Endothelial cell (in vitro differentiated cells): ENCODE data around the gene AGMAT. TPM values are rescaled to one million over a fixed set of nuclear protein-coding genes. Genes with fewer than 3 reads are reported as not detected.
A peak's percentile ranks its signal among the peaks of the same experiment; 100 is the strongest.

ENCODE experiments used
- DNase-seq: peaks from one replicate; pipeline ENCODE4 v3.0.0; 2021; ENCODE audit warnings: low spot score
- H3K27ac Mint-ChIP-seq: one replicate; pipeline ENCODE4 v1.8.0; 2021; ENCODE audit warnings: mixed read lengths, inconsistent platforms; ENCODE audit not compliant: unreplicated experiment
- H3K27me3 Mint-ChIP-seq: one replicate; pipeline ENCODE4 v1.8.0; 2021; ENCODE audit warnings: mild to moderate bottlenecking, moderate library complexity, mixed read lengths, inconsistent platforms; ENCODE audit not compliant: unreplicated experiment
- H3K36me3 Mint-ChIP-seq: one replicate; pipeline ENCODE4 v1.8.0; 2021; ENCODE audit warnings: mild to moderate bottlenecking, low read depth, mixed read lengths, inconsistent platforms; ENCODE audit not compliant: unreplicated experiment
- H3K4me1 Mint-ChIP-seq: one replicate; pipeline ENCODE4 v1.8.0; 2021; ENCODE audit warnings: mild to moderate bottlenecking, mixed read lengths, inconsistent platforms; ENCODE audit not compliant: unreplicated experiment
- H3K4me3 Mint-ChIP-seq: one replicate; pipeline ENCODE4 v1.8.0; 2021; ENCODE audit warnings: mild to moderate bottlenecking, mixed read lengths, inconsistent platforms; ENCODE audit not compliant: unreplicated experiment
- H3K9me3 Mint-ChIP-seq: one replicate; pipeline ENCODE4 v1.8.0; 2021; ENCODE audit warnings: mixed read lengths, inconsistent platforms; ENCODE audit not compliant: unreplicated experiment
- CTCF ChIP-seq: fragments of 200-600 bp; sonication (generic); IDR thresholded peaks from one replicate; pipeline ENCODE4 v1.5.0; 2021; ENCODE audit warnings: antibody characterized with exemption; ENCODE audit not compliant: unreplicated experiment
- total RNA-seq: library from RNA; stranded (reverse); fragmentation: NEBNext Ultra II Directional; extraction: Animal tissue kit (Norgen Biotek cat#: 25700); gene quantifications from one replicate; pipeline ENCODE4 v1.2.1, GENCODE V29; 2021; ENCODE audit not compliant: unreplicated experiment

The AGMAT gene
- total RNA-seq, 1 donor from 2014 or later: 0.18 TPM

GRCh38 chr1:15524283-15525049 is 60.4 kb downstream of the AGMAT start:
- no peak for TF ChIP-seq CTCF
- Mint-ChIP-seq H3K36me3 (peaks cover 1% of the 10 kb centered on the region), H3K9me3 (no peaks in the 10 kb centered on the region), H3K27ac (peak overlapping the region; percentile 94), H3K4me1 (peaks cover 26% of the 10 kb centered on the region), H3K4me3 (peak overlapping the region; percentile 93), H3K27me3 (peaks cover 16% of the 10 kb centered on the region)
- DNase-seq: peak; percentile 100

GRCh38 chr1:15524021-15524282 is 60.9 kb downstream of the AGMAT start, which contains the start of gene CASP9:
TSS of gene CASP9 (minus strand) at chr1:15524215. CDS start at chr1:15524200, 15 bp downstream.
- peaks cover 3% of the 10 kb centered on the region for H3K36me3 Mint-ChIP-seq
- TF ChIP-seq CTCF: no peak
- peak within 1 kb of the TSS; percentile 93 for H3K4me3 Mint-ChIP-seq

GRCh38 chr1:15523104-15524020 is 61.5 kb downstream of the AGMAT start:
- Mint-ChIP-seq H3K27ac (peak overlapping the region; percentile 9), H3K4me3 (peak overlapping the region; percentile 93), H3K27me3 (peaks cover 16% of the 10 kb centered on the region), H3K36me3 (peaks cover 3% of the 10 kb centered on the region), H3K4me1 (peaks cover 26% of the 10 kb centered on the region), H3K9me3 (no peaks in the 10 kb centered on the region)
- no peak for DNase-seq
- TF ChIP-seq CTCF: no peak

More at GRCh38 chr1:15524021-15524282, 60.9 kb downstream of the AGMAT start, which contains the start of gene CASP9:
- DNase-seq: no peak
- H3K4me1 Mint-ChIP-seq: peaks cover 26% of the 10 kb centered on the region
- no peaks in the 10 kb centered on the region for H3K9me3 Mint-ChIP-seq
- H3K27ac Mint-ChIP-seq: peak within 1 kb of the TSS; percentile 94
- H3K27me3 Mint-ChIP-seq: peaks cover 16% of the 10 kb centered on the region

GRCh38 chr1:15522551-15522950 is 62.3 kb downstream of the AGMAT start:
- Mint-ChIP-seq H3K4me3 (no peak overlapping the region), H3K4me1 (peaks cover 24% of the 10 kb centered on the region), H3K27ac (no peak overlapping the region), H3K9me3 (no peaks in the 10 kb centered on the region), H3K27me3 (peaks cover 14% of the 10 kb centered on the region), H3K36me3 (peaks cover 3% of the 10 kb centered on the region)
- TF ChIP-seq CTCF: no peak
- no peak for DNase-seq

Other genes starting within 250 kb of the AGMAT start
- 6.6 TPM for gene EFHD2, start 175.2 kb downstream of the AGMAT start, total RNA-seq
- gene CTRC, start 146.6 kb downstream of the AGMAT start, total RNA-seq: not detected
- gene CELA2A, start 128.3 kb downstream of the AGMAT start, total RNA-seq: not detected
- not detected for gene CELA2B, start 108.9 kb downstream of the AGMAT start, total RNA-seq
- gene CASP9, start 60.8 kb downstream of the AGMAT start, total RNA-seq: 12.0 TPM
- 19.9 TPM for gene DNAJC16, start 58.2 kb downstream of the AGMAT start, total RNA-seq
- gene DDI2, start 32.4 kb upstream of the AGMAT start, total RNA-seq: 24.0 TPM
- 82.3 TPM for gene PLEKHM2, start 99.3 kb upstream of the AGMAT start, total RNA-seq
- gene SLC25A34, start 151.2 kb upstream of the AGMAT start, total RNA-seq: 3.5 TPM
- gene TMEM82, start 157.4 kb upstream of the AGMAT start, total RNA-seq: not detected
- 198 TPM for gene FBLIM1, start 173.7 kb upstream of the AGMAT start, total RNA-seq
- gene UQCRHL, start 222.6 kb upstream of the AGMAT start, total RNA-seq: 2.4 TPM